GM21367 (cell line): ENCODE measurements around the gene HDGFL1.

Source experiments
- ATAC-seq: cut with Tn5 transposase; IDR thresholded peaks from one replicate; pipeline ENCODE4 v1.9.1; 2021; ENCODE audit not compliant: unreplicated experiment

HDGFL1 gene

GRCh38 chr6:22589118-22589517 is 19.8 kb downstream of the HDGFL1 start:
- no peak for ATAC-seq

- no peak for ATAC-seq
These were observed 21.1 kb downstream of the HDGFL1 start for GRCh38 chr6:22590423-22590822.

- no peak for ATAC-seq
These were observed 24.5 kb downstream of the HDGFL1 start for GRCh38 chr6:22593895-22594294.

GRCh38 chr6:22596011-22596410 is 26.6 kb downstream of the HDGFL1 start:
- no peak for ATAC-seq

- no peak for ATAC-seq
These were observed 29.0 kb downstream of the HDGFL1 start for GRCh38 chr6:22598339-22598738.

- no peak for ATAC-seq
These were observed 30.7 kb downstream of the HDGFL1 start for GRCh38 chr6:22600059-22600458.

GRCh38 chr6:22601984-22602383 is 32.6 kb downstream of the HDGFL1 start:
- ATAC-seq: no peak

- ATAC-seq: no peak
These were observed 36.4 kb downstream of the HDGFL1 start for GRCh38 chr6:22605736-22606135.

- no peak for ATAC-seq
These were observed 40.8 kb downstream of the HDGFL1 start for GRCh38 chr6:22610127-22610526.

GRCh38 chr6:22612236-22612635 is 42.9 kb downstream of the HDGFL1 start:
- no peak for ATAC-seq

- ATAC-seq: no peak
These were observed 43.7 kb downstream of the HDGFL1 start for GRCh38 chr6:22613051-22613450.

GRCh38 chr6:22613695-22614094 is 44.3 kb downstream of the HDGFL1 start:
- ATAC-seq: no peak

- no peak for ATAC-seq
These were observed 45.2 kb downstream of the HDGFL1 start for GRCh38 chr6:22614547-22614946.

GRCh38 chr6:22621028-22621427 is 51.7 kb downstream of the HDGFL1 start:
- ATAC-seq: no peak
